Brain microvascular endothelial cell (primary cell): ENCODE measurements around the gene FGD5.
"Not testable (repeated sequence)": the region's sequence is repeated elsewhere in the genome, so short reads cannot be mapped to it uniquely, and the experiment has no call there.

ENCODE experiments used
- DNase-seq: peaks from one replicate; pipeline ENCODE4 v3.0.0-alpha.2; 2020
- H3K27ac ChIP-seq: fragments of 250-450 bp; sonication (Bioruptor Pico); 2 replicates; pipeline ENCODE4 v1.5.1; 2020; ENCODE audit warnings: mild to moderate bottlenecking, moderate library complexity
- H3K27me3 ChIP-seq: fragments of 250-450 bp; sonication (Bioruptor Pico); replicated peaks from 2 replicates; pipeline ENCODE4 v1.5.1; 2020; ENCODE audit warnings: mild to moderate bottlenecking
- H3K36me3 ChIP-seq: fragments of 250-450 bp; sonication (Bioruptor Pico); replicated peaks from 2 replicates; pipeline ENCODE4 v1.5.1; 2020; ENCODE audit warnings: mild to moderate bottlenecking
- H3K4me3 ChIP-seq: 2 replicates; pipeline ENCODE4 v1.5.1; 2011; ENCODE audit warnings: low read depth, mild to moderate bottlenecking, control low read depth, low read length, moderate library complexity
- in situ Hi-C: cut with HindIII; loops from 2 replicates; pipeline ENCODE4 v1.10.0; 2017; ENCODE audit warnings: low sequenced_read_pairs, low pct_ligation_motif_present
- TF ChIP-seq, protein P1 (sequence below): IDR thresholded peaks from 2 replicates; pipeline ENCODE4 v1.5.1; 2011; ENCODE audit warnings: low read depth, mild to moderate bottlenecking, moderate library complexity, low read length, control low read depth, inconsistent platforms; ENCODE audit errors: missing control alignments

Gene FGD5

DNA sequence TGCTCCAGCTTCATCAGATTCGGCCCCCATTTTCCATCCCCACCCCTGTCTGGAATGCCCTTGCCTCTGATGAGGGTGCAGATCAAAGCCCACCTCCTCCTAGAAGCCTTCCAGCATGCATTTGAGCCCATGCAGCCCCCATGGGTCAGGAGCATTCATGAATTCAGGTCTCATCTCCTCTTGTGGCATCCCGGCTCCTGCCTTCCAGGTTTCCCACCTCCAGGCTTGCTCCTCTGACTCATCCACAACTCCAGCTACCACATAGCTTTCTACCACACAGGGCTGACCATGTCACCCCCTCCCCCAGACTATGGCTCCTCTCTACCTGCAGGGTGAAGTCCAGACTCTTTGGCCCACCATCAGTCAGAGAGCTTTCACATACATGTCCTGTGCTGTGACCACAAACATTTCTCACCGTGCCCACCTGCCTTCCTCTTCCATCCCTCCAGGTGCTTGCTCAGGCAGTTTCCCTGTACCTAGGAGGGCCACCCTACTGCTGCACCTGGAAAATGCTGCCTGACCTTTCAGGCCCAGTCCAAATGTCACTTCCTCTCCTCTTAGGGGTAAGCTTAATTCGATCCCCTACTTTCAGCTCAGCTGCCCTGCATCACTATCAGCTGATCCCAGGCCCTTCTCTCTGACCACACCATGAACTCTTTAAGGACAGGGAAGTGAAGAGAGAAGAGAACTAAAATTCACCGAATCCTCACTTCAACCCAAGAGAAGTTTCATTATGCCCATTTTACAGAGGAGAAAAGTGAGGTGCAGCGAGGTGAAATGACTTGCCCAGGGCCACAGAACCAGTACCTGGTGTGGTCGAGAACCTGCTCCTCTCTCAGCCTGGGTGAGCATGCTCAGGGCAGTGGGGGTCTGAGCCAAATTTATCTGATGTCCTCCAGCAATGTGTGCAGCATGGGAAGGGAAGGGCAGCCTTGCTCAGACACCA, 13.7 kb upstream of the FGD5 start:
- TF ChIP-seq, protein P1, sequence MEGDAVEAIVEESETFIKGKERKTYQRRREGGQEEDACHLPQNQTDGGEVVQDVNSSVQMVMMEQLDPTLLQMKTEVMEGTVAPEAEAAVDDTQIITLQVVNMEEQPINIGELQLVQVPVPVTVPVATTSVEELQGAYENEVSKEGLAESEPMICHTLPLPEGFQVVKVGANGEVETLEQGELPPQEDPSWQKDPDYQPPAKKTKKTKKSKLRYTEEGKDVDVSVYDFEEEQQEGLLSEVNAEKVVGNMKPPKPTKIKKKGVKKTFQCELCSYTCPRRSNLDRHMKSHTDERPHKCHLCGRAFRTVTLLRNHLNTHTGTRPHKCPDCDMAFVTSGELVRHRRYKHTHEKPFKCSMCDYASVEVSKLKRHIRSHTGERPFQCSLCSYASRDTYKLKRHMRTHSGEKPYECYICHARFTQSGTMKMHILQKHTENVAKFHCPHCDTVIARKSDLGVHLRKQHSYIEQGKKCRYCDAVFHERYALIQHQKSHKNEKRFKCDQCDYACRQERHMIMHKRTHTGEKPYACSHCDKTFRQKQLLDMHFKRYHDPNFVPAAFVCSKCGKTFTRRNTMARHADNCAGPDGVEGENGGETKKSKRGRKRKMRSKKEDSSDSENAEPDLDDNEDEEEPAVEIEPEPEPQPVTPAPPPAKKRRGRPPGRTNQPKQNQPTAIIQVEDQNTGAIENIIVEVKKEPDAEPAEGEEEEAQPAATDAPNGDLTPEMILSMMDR = no peak
- in situ Hi-C loops = no loop called here
- H3K36me3 ChIP-seq = no peaks in the 10 kb centered on the region
- H3K27ac ChIP-seq = no peak overlapping the region
- peaks cover 14% of the 10 kb centered on the region for H3K27me3 ChIP-seq
- no peak for DNase-seq
- H3K4me3 ChIP-seq = no peak overlapping the region

DNA sequence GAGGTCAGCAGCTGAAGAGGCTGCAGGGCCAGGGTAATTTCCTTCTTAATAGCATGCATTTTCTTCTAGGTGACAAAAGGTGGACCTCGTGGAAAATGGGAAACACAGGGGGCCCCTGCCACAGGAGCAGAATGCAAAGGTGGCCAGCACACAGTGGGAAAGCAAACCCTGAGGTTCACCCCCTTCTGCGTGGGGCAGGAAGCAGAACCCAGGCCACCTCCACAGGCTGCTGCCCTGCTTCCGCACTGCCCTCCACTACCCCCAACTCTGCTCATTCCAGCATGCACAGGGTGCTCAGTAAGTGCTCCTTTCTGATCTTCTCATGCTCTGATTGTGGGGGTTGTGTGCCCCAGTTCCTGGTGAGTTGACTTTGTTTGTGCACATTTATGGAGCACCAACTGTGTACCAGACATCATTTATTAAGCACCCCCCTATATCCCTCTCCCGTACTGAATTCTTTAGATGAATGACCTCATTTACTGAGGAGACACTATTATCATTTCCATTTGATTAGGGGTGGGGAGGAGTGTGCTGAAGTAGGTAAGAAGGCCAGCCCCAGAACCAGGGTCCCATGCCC, 12.7 kb upstream of the FGD5 start:
- in situ Hi-C loops = no loop called here

DNA sequence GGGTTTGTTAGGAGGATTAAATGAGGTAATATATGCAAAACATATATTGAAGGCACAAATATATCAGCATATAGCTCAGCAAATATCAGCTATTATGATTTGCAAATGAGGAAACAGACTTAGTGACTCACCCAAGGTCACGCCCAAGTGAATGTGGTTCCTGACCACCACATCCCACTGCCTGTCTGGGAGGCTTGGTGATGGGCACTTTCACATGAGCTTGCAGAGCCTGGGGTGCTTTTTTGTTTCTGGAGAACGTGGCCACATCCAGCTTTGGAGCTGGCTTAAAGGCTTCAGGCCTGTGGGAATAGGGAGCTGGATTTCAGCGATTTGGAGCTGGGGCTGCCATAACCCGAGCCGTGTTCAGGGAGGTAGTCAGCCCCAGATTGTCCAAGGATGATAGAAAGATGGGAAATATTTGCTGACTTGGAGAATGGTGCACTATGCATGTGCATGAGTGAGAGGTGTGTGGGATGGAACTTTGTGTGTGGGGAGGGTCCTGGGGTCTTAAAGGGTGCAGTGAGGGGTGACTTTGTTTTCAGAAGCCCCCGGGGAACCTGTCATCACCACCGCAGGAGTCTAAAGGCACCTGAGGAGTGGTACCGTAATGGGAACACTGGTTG, 12.0 kb upstream of the FGD5 start:
- peaks cover 28% of the 10 kb centered on the region for H3K27me3 ChIP-seq
- TF ChIP-seq, protein P1 = no peak
- in situ Hi-C loops = no loop called here
- no peak overlapping the region for H3K27ac ChIP-seq
- H3K4me3 ChIP-seq = no peak overlapping the region
- no peaks in the 10 kb centered on the region for H3K36me3 ChIP-seq
- peak; percentile 21 for DNase-seq

More for the DNA sequence above, 12.7 kb upstream of the FGD5 start:
- no peak overlapping the region for H3K27ac ChIP-seq
- TF ChIP-seq, protein P1 = no peak
- peaks cover 21% of the 10 kb centered on the region for H3K27me3 ChIP-seq
- H3K36me3 ChIP-seq = no peaks in the 10 kb centered on the region
- DNase-seq = no peak
- H3K4me3 ChIP-seq = no peak overlapping the region

DNA sequence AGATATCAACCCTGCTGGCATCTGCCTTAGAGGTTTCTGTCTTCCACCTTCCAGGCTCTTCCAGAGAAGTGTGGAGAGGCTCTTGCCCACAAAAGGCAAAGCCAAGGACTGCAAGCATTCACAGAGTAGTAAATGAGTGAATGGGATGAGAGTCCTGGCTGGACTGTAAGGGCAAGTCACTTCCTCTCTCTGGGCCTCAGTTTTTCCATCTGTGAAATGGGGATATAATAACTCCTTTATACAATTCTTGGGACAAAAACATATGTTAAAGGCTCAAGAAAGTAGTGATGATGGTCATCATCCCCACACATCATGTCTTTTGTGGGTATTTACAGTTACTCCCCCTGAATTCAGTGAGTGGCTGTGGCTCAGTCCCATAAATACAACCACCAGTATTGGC, 10.7 kb upstream of the FGD5 start:
- in situ Hi-C loops = no loop called here

DNA sequence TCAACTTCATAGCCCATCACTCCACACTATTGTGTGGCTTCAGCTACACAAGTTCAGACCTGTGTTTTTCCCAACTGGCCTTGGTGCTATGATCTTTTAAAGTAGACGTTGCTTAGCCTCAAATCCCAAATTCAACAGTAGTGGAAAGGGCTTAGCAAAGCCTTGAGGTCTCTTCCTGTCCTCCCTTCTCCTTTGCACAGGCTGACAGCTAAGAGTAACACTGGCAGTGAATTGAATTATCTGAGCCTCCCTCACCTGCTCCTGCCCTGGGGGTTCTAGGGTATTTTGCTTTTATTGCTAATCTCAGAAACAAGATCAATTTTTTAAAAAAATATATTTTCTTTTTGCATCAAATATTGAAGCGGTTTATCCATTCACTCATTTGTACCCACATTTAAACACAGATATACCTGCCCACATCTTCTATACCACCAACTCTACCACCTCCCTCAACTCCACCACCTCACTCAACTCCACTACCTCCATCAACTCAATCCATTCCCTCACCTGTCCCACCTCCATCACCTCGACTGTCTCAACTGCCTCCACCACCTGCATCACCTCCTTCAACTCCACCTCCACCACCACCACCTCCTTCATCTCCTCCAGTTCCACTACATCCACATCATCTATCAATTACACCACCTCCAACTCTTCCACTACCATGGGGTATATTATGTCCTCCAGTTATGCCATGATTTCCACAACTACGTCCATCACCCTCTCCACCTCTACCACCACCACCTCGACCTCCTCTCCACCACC, 10.1 kb upstream of the FGD5 start:
- DNase-seq = no peak
- peaks cover 35% of the 10 kb centered on the region for H3K27me3 ChIP-seq
- TF ChIP-seq, protein P1 = no peak
- no peak overlapping the region for H3K4me3 ChIP-seq
- no peak overlapping the region for H3K27ac ChIP-seq
- in situ Hi-C loops = no loop called here
- H3K36me3 ChIP-seq = no peaks in the 10 kb centered on the region

More for the DNA sequence above, 10.7 kb upstream of the FGD5 start:
- Histone ChIP-seq H3K36me3 (no peaks in the 10 kb centered on the region), H3K27ac (no peak overlapping the region), H3K27me3 (peaks cover 35% of the 10 kb centered on the region), H3K4me3 (no peak overlapping the region)
- DNase-seq = no peak
- TF ChIP-seq, protein P1 = no peak

DNA sequence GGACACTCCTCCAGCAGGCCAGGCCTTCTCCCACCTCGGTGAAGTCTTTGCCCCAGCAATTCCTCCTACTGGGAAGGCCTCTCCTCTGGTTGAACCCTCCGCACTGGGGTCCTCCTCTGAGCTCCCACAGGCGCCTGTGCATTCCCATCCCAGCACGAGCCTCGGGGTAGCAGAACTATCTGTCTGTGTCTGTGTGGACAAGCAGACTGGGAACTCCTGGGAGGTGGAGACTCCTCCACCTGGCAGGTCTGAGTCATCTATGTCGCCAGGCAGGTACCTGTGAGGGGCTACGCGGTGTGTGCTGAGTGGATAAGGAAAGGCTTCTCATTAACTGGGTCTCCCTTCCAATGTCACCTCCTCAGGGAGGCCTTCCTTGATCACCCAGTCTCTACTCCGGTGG, 9.2 kb upstream of the FGD5 start:
- H3K27ac ChIP-seq, in situ Hi-C loops, DNase-seq, H3K36me3 ChIP-seq, H3K4me3 ChIP-seq: not testable (repeated sequence)
- H3K27me3 ChIP-seq = peaks cover 35% of the 10 kb centered on the region
